NCI-H748 treated with DMSO at 0.1 percent for 48 hours (cell line): Measurements from ENCODE around the gene OR2H2.
A peak's percentile ranks its signal among the peaks of the same experiment; 100 is the strongest.

ENCODE experiments used
- DNase-seq: peaks from one replicate; lab custom pipeline; 2025; lab: John Stamatoyannopoulos, UW

OR2H2 gene

DNA sequence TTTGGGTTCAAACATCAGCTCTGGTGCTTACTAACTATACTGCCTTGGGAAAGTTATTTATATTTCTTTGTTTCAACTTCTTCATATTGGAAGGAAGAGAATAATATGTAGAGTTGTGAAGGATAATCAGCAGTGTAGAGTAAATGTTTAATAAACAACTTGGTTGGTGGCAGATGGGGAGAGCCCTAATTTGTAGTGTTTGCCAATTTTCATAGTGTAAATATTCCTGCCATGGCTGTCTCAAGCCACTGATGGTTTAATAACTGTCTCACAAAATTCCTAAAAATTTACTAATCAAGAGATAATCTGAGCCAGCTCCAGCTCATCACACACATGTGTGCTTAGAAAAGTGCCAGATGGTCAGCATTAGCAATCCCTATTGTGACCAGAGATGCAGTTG lies at the start of gene OR2H2:
Gene OR2H2 (plus strand): TSS at position 301 of the 400 bp plus-strand sequence. CDS start 2,824 bp downstream, outside the sequence.
- DNase-seq: no peak

DNA sequence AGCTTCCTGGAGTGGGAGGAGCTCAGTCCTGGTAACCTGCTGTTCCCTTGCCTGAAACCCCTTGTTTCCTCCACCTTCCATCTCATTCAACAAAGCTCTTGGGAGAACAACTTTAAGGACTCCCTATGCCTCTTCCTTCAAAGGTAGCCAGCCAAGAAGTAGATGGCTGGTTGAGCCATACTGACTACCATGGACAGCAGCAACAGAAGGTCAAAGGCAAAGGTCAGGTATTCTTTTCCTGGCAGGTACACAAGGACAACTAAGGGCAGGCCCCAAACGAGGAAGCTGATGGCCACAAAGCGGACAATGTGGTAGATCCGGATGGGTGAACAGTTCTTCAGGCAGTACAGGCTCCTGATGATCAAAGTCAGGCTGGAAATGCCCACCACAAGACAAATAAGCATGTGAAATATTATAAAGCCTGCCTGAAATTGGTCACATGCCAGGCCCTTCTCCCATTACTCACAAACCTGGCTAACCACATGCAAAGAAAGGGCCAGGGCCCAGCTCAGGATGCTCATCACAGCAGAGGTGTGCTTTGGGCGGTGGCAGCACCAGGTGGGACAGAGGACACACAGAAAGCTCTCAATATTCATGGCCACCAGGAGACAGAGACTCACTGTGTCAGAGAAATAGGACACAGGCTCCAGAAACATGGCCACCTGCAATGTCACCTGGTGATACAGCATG lies 47.1 kb upstream of the OR2H2 start:
- no peak for DNase-seq

GRCh38 chr6:29547573-29547972 lies 37.3 kb upstream of the OR2H2 start:
- DNase-seq: no peak

DNA sequence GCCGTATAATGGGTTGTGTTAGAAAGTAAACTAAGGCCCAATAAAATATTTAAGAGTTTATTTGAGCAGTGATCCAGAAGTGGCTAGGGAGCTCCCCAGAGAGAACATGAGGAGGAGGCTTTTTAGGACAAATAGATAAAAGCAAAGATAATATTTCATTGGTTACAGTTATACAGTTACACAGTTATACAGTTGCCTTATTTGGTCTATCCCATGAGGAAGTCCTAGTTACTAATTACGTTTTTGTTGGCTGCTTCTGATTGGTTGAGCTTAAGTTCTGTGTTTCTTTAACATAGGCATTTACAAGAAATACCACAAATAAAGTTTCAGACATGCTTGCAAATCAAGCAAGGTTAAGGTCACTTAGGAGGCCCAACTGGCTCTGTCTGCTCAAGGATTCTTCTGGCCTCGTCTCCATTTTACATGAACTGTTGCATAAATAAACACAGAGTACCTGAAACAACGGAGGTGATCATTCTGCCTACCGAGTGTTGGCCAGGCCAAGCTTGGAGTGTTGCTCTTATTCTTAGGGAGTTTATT lies 32.3 kb upstream of the OR2H2 start:
- no peak for DNase-seq

DNA sequence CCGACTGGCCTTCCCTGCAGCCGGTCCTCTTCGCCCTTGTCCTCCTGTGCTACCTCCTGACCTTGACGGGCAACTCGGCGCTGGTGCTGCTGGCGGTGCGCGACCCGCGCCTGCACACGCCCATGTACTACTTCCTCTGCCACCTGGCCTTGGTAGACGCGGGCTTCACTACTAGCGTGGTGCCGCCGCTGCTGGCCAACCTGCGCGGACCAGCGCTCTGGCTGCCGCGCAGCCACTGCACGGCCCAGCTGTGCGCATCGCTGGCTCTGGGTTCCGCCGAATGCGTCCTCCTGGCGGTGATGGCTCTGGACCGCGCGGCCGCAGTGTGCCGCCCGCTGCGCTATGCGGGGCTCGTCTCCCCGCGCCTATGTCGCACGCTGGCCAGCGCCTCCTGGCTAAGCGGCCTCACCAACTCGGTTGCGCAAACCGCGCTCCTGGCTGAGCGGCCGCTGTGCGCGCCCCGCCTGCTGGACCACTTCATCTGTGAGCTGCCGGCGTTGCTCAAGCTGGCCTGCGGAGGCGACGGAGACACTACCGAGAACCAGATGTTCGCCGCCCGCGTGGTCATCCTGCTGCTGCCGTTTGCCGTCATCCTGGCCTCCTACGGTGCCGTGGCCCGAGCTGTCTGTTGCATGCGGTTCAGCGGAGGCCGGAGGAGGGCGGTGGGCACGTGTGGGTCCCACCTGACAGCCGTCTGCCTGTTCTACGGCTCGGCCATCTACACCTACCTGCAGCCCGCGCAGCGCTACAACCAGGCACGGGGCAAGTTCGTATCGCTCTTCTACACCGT lies 31.5 kb upstream of the OR2H2 start:
- no peak for DNase-seq

DNA sequence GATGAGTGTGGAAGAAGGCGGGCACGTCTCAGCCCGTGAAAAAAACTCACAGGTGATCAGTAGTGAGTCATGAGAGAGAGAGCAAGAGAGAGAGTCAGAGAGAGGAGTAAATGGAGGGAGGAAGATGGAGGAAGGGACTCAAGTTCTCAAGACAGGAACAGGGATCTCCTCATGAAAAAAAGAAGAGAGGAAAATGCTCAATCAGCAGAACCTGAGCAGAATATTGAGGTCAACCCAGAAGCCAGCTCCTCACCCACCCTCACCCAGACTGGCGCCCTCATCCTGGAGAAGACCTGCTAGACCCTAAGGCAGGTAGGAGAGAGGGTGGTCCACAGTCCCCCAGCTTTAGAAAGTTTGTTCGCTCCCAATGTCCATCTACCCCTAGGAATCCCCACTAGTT lies 30.2 kb upstream of the OR2H2 start:
- DNase-seq: no peak

DNA sequence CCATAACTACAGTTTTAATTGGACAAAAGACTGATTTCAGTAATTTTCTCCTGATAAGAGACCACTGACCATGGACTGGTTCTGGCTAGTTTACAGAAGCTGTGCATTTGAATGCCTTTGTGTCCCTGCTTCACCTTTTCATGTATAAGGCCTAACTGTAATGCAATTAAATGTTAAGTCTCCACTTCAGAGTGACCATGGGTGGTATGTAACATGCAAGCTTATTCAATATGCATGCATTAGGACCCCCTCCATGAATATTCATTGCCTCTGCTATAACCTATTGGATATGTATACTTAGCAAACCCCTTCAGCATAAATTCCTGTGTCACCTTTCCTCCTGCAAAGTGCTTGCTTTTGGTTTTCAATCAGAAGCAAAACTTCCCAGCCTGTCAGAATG lies 27.6 kb upstream of the OR2H2 start:
- DNase-seq: no peak

- DNase-seq: no peak
Observed at GRCh38 chr6:29558439-29559079, 26.4 kb upstream of the OR2H2 start.

GRCh38 chr6:29559524-29560287 lies 25.2 kb upstream of the OR2H2 start, which contains the start of gene UBD:
Gene UBD, minus strand, starts transcription at chr6:29559732. Its CDS starts 31 bp downstream, at chr6:29559701.
- no peak for DNase-seq

GRCh38 chr6:29561091-29561490 lies 23.8 kb upstream of the OR2H2 start:
- no peak for DNase-seq

DNA sequence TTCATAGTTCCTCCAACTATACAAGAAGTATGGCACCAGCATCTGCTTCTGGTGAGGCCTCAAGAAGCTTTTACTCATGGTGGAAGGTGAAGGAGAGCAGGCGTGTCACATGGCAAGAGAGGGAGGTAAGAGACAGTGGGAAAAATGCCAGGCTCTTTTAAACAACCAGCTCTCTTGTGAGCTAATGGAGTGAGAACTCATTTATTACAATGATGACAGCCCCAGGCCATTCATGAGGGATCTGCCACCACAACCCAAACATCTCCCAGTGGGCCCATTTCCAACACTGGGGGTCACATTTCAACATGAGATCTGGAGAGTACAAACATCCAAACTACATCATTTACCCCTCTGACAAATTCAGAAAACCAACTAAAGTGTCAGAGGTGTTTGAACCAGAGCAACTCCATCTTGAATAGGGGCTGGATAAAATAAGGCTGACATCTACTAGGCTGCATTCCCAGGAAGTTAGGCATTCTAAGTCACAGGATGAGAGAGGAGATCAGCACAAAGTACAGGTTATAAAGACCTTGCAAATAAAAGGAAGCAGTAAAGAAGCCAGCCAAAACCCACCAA lies 23.2 kb upstream of the OR2H2 start:
- no peak for DNase-seq

DNA sequence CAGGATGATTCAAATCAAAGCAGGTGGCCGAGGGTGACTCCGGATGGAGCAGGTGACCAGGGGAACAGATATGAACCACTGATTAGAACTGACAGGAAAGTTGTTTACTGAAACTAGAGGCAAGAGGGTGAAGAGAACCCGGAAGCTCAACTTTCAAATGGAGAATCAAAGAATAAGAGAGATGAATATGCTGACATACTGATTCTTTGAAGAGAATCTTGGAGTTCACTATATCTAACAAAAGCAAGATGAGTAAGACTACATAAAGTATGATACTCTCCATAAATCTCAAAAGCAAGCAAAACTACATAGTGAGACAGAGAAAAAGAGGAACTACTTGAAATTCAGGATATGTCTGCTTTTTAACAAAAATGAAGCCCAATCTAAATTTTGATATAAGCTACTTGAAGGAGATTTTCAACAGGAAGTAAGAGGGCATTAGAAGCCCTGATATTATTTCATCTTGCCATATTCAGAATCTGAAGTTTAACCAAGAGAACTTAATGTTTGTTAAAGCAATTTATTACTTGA lies 21.4 kb upstream of the OR2H2 start:
- DNase-seq: no peak

DNA sequence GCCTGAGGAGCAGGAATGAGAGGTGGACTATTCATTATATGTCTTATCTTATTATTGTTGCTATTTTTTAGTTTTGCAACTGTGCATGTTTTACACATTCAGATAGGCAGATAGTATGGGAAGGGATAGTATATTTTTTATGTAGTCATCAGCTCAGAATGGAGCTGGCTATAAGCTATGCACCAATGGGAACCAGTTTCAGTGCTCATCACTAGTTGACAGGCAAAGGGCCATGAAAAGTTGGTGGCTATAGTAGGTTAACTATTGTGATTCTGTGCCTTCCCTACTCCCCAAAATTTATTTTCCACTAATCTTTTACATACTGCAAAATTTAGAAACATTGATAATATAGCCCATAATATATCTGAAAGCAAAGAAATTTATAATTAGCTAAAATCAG lies 20.0 kb upstream of the OR2H2 start:
- no peak for DNase-seq

- DNase-seq: no peak
Observed at GRCh38 chr6:29566856-29567255, 18.1 kb upstream of the OR2H2 start.

GRCh38 chr6:29567541-29567940 lies 17.4 kb upstream of the OR2H2 start:
- no peak for DNase-seq

- no peak for DNase-seq
Observed at GRCh38 chr6:29567991-29568390, 16.9 kb upstream of the OR2H2 start.

GRCh38 chr6:29576056-29576455 lies 8.9 kb upstream of the OR2H2 start:
- DNase-seq: no peak

GRCh38 chr6:29577544-29577943 lies 7.4 kb upstream of the OR2H2 start:
- no peak for DNase-seq

- DNase-seq: peak; percentile 23
Observed at GRCh38 chr6:29589423-29590048, 4.6 kb downstream of the OR2H2 start.

GRCh38 chr6:29590218-29590808 lies 5.4 kb downstream of the OR2H2 start:
- DNase-seq: no peak
